Parathyroid adenoma (tissue), 2 donors: ENCODE measurements around the gene WDR70.
"Not testable (repeated sequence)": the region's sequence is repeated elsewhere in the genome, so short reads cannot be mapped to it uniquely, and the experiment has no call there.

Experiments
- H2AFZ ChIP-seq: fragments of 300-600 bp; sonication (generic); one replicate; pipeline ENCODE4 v1.7.0; 2017; ENCODE audit warnings: antibody characterized with exemption, mild to moderate bottlenecking
- H3K27ac ChIP-seq: fragments of 300-600 bp; sonication (generic); one replicate; pipeline ENCODE4 v1.7.0; 2017
- H3K27me3 ChIP-seq: fragments of 300-600 bp; sonication (generic); one replicate; pipeline ENCODE4 v1.7.0; 2017; ENCODE audit warnings: low read length; ENCODE audit not compliant: control insufficient read depth, insufficient read depth
- H3K36me3 ChIP-seq: fragments of 300-600 bp; sonication (generic); one replicate; pipeline ENCODE4 v1.7.0; 2017; ENCODE audit warnings: low read length; ENCODE audit not compliant: control insufficient read depth, insufficient read depth
- H3K4me1 ChIP-seq: fragments of 300-600 bp; sonication (generic); one replicate; pipeline ENCODE4 v1.7.0; 2017; ENCODE audit warnings: control low read depth
- H3K4me2 ChIP-seq: fragments of 300-600 bp; sonication (generic); one replicate; pipeline ENCODE4 v1.7.0; 2017; ENCODE audit warnings: low read length
- H3K4me3 ChIP-seq: fragments of 300-600 bp; sonication (generic); one replicate; pipeline ENCODE4 v1.7.0; 2017; ENCODE audit warnings: low read depth, low read length
- H3K79me2 ChIP-seq: fragments of 300-600 bp; sonication (generic); one replicate; pipeline ENCODE4 v1.7.0; 2017; ENCODE audit warnings: control low read depth
- H3K9ac ChIP-seq: fragments of 300-600 bp; sonication (generic); one replicate; pipeline ENCODE4 v1.7.0; 2017; ENCODE audit warnings: mild to moderate bottlenecking
- H3K9me3 ChIP-seq: fragments of 300-600 bp; sonication (generic); one replicate; pipeline ENCODE4 v1.7.0; 2017; ENCODE audit warnings: low read length; ENCODE audit not compliant: control insufficient read depth
- TF ChIP-seq, protein P1 (sequence below): fragments of 300-600 bp; sonication (generic); IDR thresholded peaks from one replicate; pipeline ENCODE4 v1.7.0; 2017; ENCODE audit warnings: antibody characterized with exemption, mild to moderate bottlenecking
- donor health status: primary hyperparathyroidism.

Gene WDR70

DNA sequence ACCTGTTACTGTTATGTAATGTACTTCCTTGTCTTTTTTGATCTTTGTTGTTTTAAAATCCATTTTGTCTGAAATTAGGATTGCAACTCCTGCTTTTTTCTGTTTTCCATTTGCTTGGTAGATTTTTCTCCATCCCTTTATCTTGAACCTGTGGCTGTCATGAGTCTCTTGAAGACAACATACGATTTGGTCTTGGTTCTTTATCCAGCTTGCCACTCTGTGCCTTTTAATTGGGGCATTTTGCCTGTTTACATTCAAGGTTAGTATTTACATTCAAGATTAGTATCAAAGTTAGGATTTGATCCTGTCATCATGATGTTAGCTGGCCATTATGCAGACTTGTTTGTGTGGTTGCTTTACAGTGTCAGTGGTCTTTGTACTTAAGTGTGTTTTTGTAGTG lies 304.0 kb downstream of the WDR70 start:
- H2AFZ ChIP-seq = no peak overlapping the region
- H3K9me3 ChIP-seq = no peaks in the 10 kb centered on the region
- no peak overlapping the region for H3K4me3 ChIP-seq
- no peak overlapping the region for H3K27ac ChIP-seq
- no peaks in the 10 kb centered on the region for H3K27me3 ChIP-seq
- no peak overlapping the region for H3K4me2 ChIP-seq
- TF ChIP-seq, protein P1, sequence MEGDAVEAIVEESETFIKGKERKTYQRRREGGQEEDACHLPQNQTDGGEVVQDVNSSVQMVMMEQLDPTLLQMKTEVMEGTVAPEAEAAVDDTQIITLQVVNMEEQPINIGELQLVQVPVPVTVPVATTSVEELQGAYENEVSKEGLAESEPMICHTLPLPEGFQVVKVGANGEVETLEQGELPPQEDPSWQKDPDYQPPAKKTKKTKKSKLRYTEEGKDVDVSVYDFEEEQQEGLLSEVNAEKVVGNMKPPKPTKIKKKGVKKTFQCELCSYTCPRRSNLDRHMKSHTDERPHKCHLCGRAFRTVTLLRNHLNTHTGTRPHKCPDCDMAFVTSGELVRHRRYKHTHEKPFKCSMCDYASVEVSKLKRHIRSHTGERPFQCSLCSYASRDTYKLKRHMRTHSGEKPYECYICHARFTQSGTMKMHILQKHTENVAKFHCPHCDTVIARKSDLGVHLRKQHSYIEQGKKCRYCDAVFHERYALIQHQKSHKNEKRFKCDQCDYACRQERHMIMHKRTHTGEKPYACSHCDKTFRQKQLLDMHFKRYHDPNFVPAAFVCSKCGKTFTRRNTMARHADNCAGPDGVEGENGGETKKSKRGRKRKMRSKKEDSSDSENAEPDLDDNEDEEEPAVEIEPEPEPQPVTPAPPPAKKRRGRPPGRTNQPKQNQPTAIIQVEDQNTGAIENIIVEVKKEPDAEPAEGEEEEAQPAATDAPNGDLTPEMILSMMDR = no peak
- H3K4me1 ChIP-seq = no peaks in the 10 kb centered on the region
- no peaks in the 10 kb centered on the region for H3K36me3 ChIP-seq
- no peak overlapping the region for H3K9ac ChIP-seq
- no peaks in the 10 kb centered on the region for H3K79me2 ChIP-seq

DNA sequence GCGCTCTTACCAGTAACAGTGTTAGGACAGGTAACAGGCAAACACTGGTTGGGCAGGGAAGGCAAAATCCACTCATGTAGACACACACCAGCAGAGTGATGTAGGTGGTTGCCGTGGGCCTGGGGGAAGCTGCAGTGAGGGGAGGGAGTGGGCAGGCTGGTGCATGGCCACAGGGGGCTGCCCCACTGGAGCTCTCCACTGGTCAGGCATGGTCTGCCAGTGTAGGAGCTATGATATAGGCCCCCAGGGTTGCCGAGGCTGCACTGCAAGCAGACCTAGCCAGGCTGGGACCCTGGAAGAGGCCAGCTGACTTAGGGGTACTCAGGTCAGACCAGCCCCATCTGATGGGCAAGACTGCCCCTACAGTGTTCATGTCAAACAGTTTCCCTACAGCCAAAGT lies 306.1 kb downstream of the WDR70 start:
- TF ChIP-seq, protein P1 = no peak
- Histone ChIP-seq H3K9ac (no peak overlapping the region), H3K36me3 (no peaks in the 10 kb centered on the region), H3K4me1 (no peaks in the 10 kb centered on the region), H3K27me3 (no peaks in the 10 kb centered on the region), H2AFZ (no peak overlapping the region), H3K4me3 (no peak overlapping the region), H3K4me2 (no peak overlapping the region), H3K27ac (no peak overlapping the region), H3K79me2 (no peaks in the 10 kb centered on the region), H3K9me3 (no peaks in the 10 kb centered on the region)

DNA sequence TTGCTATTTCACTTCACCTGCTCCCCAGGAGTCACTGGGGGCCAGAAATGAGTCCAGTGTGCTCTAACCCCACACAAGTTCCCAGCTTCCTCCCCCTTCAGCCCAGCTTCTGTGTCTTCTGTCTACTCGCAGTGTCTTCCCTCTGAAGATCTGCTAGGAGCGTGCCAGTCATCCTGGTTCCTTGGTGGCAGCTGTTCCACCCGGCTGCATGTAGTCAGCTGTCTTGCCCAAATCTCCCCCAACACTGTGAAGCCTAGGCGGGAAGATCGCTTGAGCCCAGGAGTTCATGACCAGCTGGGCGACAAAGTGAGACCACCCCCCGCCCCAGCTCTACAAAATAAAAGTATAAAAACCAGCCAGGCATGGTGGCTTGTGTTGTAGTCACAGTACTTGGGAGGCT lies 306.7 kb downstream of the WDR70 start:
- TF ChIP-seq, protein P1 = no peak
- H3K4me2 ChIP-seq = no peak overlapping the region
- H3K36me3 ChIP-seq = no peaks in the 10 kb centered on the region
- no peaks in the 10 kb centered on the region for H3K79me2 ChIP-seq
- H3K4me3 ChIP-seq = no peak overlapping the region
- H2AFZ ChIP-seq = no peak overlapping the region
- H3K27me3 ChIP-seq = no peaks in the 10 kb centered on the region
- no peaks in the 10 kb centered on the region for H3K9me3 ChIP-seq
- no peak overlapping the region for H3K27ac ChIP-seq
- H3K4me1 ChIP-seq = no peaks in the 10 kb centered on the region
- H3K9ac ChIP-seq = no peak overlapping the region

DNA sequence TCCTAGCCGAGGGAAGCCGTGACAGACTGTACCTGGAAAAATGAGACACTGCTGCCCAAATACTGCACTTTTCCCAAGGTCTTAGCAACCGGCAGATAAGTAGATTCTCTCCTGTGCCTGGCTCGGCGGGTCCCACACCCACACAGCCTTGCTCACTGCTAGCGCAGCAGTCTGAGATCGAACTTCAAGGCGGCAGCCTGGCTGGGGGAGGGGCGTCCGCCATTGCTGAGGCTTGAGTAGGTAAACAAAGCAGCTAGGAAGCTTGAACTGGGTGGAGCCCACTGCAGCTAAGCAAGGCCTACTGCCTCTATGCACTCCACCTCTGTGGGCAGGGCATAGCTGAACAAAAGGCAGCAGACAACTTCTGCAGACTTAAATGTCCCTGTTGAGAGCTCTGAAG lies 309.8 kb downstream of the WDR70 start:
- H3K79me2 ChIP-seq, H3K4me1 ChIP-seq, H3K27ac ChIP-seq: not testable (repeated sequence)

DNA sequence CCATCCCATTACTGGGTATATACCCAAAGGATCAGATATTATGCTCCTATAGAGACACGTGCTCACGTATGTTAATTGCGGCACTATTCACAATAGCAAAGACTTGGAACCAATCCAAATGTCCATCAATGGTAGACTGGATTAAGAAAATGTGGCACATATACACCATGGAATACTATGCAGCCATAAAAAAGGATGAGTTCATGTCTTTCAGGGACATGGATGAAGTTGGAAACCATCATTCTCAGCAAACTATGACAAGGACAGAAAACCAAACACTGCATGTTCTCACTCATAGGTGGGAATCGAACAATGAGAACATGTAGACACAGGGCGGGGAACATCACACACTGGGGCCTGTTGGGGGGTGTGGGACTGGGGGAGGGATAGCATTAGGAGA lies 315.2 kb downstream of the WDR70 start:
- H3K9me3 ChIP-seq, H3K27ac ChIP-seq, H3K4me1 ChIP-seq, H3K4me3 ChIP-seq, H3K27me3 ChIP-seq, H2AFZ ChIP-seq, H3K9ac ChIP-seq, H3K36me3 ChIP-seq, H3K4me2 ChIP-seq, H3K79me2 ChIP-seq: not testable (repeated sequence)

More for the DNA sequence above, 309.8 kb downstream of the WDR70 start:
- H3K27me3 ChIP-seq, H2AFZ ChIP-seq, H3K9ac ChIP-seq, H3K4me2 ChIP-seq, H3K9me3 ChIP-seq, H3K36me3 ChIP-seq, H3K4me3 ChIP-seq: not testable (repeated sequence)

DNA sequence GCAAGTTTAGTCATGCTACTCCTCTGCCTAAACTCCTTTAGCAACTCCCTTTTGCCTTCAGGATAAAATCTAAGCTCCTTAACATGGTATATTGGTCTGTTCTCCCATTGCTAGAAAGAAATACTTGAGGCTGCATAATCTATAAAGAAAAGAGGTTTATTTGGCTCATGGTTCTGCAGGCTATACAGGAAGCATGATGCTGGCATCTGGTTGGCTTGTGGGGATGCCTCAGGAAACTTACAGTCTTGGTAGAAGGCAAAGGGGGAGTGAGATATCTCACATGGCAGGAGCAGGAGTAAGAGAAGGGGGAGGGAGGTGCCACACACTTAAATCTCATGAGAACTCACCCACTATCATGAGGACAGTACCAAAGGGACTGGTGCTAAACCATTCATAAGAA lies 315.7 kb downstream of the WDR70 start:
- no peak overlapping the region for H3K27ac ChIP-seq
- H3K9ac ChIP-seq = no peak overlapping the region
- H3K9me3 ChIP-seq = no peaks in the 10 kb centered on the region
- H3K79me2 ChIP-seq = no peaks in the 10 kb centered on the region
- TF ChIP-seq, protein P1 = no peak
- no peaks in the 10 kb centered on the region for H3K36me3 ChIP-seq
- no peaks in the 10 kb centered on the region for H3K27me3 ChIP-seq
- H3K4me1 ChIP-seq = no peaks in the 10 kb centered on the region
- H3K4me3 ChIP-seq = no peak overlapping the region
- no peak overlapping the region for H3K4me2 ChIP-seq
- no peak overlapping the region for H2AFZ ChIP-seq
